ENCODE results near the gene TMEM53. TPM values are rescaled to one million over a fixed set of nuclear protein-coding genes. Genes with fewer than 3 reads are reported as not detected.
A peak's percentile ranks its signal among the peaks of the same experiment; 100 is the strongest.

TMEM53 gene
- polyA plus RNA-seq, 1 of the 3 experiments (the other 2 are of a cell fraction) = 14.9 TPM

DNA sequence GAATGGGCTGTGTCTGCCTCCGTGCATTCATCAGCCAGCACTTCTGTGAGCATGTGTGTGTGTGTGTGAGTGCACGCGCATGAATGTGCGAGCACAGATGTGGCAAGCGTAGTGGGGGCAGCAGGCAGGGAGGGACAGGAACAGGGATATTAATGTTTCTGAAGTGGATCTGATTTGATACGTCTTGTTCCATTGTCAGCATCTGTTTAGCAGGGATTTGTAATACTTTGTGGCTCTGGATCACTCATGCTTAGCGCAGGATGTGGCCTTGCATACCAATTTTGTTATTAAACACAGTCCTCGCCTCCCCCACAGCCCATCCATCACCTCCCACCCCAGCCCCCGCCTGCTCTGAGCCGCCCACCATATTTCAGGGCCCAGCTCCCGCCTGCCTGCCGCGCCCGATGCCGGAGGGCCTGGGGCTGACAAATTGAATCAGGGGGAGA is 52.4 kb downstream of the TMEM53 start:
- no peak overlapping the region for H3K27ac ChIP-seq (ENCODE audit: low read depth in 2 of 2, low read length in 1 of 2)
- H3K4me3 ChIP-seq (ENCODE audit: low read depth in 2 of 2, low read length in 1 of 2) = no peak overlapping the region
- H3K9me3 ChIP-seq = no peaks in the 10 kb centered on the region
- peak; percentile 58 for DNase-seq
- H3K79me2 ChIP-seq (ENCODE audit: insufficient read depth) = 0 out of 2 replicates have a peak, but pooled peaks cover 2% of the 10 kb centered on the region
- H4K20me1 ChIP-seq (ENCODE audit: insufficient read depth) = no peaks in the 10 kb centered on the region
- no peaks in the 10 kb centered on the region for H3K9me2 ChIP-seq
- POLR2A ChIA-PET = interaction anchor here (3.1 kb wide), 1 partner anchor 10 kb away, joined by 18 read pairs; no protein-coding TSS in a partner anchor
- H3K9ac ChIP-seq = no peak overlapping the region
- no peaks in the 10 kb centered on the region for H3K36me3 ChIP-seq (replicated peaks in 1 of 2; ENCODE audit: control insufficient read depth in 1 of 2, insufficient read depth in 2 of 2, low read length in 1 of 2)
- no peak overlapping the region for H2AFZ ChIP-seq (ENCODE audit: low read depth)
- peaks cover 15 to 18% of the 10 kb centered on the region in 2 experiments; a peak in 3 of 4 replicates for H3K4me1 ChIP-seq (ENCODE audit: control insufficient read depth in 1 of 2, insufficient read depth in 2 of 2, low read depth in 1 of 2, low read length in 1 of 2)
- TF ChIP-seq GATA2 (CRISPR knock-in tag; IDR thresholded peaks at IDR 0.05) (no peak), JUND (IDR thresholded peaks at IDR 0.05) (no peak)
- TF ChIP-seq, protein P1, sequence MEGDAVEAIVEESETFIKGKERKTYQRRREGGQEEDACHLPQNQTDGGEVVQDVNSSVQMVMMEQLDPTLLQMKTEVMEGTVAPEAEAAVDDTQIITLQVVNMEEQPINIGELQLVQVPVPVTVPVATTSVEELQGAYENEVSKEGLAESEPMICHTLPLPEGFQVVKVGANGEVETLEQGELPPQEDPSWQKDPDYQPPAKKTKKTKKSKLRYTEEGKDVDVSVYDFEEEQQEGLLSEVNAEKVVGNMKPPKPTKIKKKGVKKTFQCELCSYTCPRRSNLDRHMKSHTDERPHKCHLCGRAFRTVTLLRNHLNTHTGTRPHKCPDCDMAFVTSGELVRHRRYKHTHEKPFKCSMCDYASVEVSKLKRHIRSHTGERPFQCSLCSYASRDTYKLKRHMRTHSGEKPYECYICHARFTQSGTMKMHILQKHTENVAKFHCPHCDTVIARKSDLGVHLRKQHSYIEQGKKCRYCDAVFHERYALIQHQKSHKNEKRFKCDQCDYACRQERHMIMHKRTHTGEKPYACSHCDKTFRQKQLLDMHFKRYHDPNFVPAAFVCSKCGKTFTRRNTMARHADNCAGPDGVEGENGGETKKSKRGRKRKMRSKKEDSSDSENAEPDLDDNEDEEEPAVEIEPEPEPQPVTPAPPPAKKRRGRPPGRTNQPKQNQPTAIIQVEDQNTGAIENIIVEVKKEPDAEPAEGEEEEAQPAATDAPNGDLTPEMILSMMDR (IDR thresholded peaks at IDR 0.05) = no peak
- H3K4me2 ChIP-seq = no peak overlapping the region
- CTCF ChIA-PET = interaction anchor here (1.5 to 2.6 kb wide), 3 partner anchors 12 to 31 kb away, joined by 5 to 11 read pairs (median 10); no protein-coding TSS in a partner anchor
- WGBS (ENCODE audit: low lambda C conversion rate) = 78% methylated on average over 15 of the region's 15 CpGs
- no peaks in the 10 kb centered on the region for H3K27me3 ChIP-seq (ENCODE audit: insufficient read depth)
- H3F3A ChIP-seq (replicated peaks; ENCODE audit: insufficient read depth) = peaks cover 13% of the 10 kb centered on the region

DNA sequence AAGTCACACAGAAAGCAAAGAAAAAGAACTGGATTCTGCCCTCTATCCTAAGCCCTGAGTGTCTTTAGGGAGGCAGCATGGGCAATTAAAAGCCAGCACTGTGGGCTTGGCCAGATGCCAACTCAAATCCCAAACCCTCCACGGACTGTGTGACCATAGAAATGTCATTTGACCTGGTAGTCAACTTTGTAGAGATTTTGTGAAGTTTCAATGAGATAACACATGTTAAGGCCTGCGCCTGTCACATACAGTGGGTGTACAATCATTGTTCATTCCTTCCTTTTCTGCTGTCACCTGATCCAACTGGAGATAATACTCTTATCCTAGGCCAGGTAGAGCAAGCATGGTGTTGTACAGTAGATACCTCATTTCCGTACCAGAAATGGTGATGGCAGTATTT is 54.2 kb downstream of the TMEM53 start:
- 66% methylated on average over 3 of the region's 3 CpGs for WGBS (ENCODE audit: low lambda C conversion rate)
- H3K36me3 ChIP-seq (replicated peaks in 1 of 2; ENCODE audit: control insufficient read depth in 1 of 2, insufficient read depth in 2 of 2, low read length in 1 of 2) = no peaks in the 10 kb centered on the region
- no peaks in the 10 kb centered on the region for H4K20me1 ChIP-seq (ENCODE audit: insufficient read depth)
- H2AFZ ChIP-seq (ENCODE audit: low read depth) = no peak overlapping the region
- ChIA-PET POLR2A (interaction anchor here (3.1 kb wide), 1 partner anchor 12 kb away, joined by 18 read pairs; no protein-coding TSS in a partner anchor), CTCF (interaction anchor here (0.9 to 1.4 kb wide), 3 partner anchors 11 to 31 kb away, joined by 3 to 4 read pairs (median 3); no protein-coding TSS in a partner anchor)
- H3K4me3 ChIP-seq (ENCODE audit: low read depth in 2 of 2, low read length in 1 of 2) = no peak overlapping the region
- TF ChIP-seq, protein P2, sequence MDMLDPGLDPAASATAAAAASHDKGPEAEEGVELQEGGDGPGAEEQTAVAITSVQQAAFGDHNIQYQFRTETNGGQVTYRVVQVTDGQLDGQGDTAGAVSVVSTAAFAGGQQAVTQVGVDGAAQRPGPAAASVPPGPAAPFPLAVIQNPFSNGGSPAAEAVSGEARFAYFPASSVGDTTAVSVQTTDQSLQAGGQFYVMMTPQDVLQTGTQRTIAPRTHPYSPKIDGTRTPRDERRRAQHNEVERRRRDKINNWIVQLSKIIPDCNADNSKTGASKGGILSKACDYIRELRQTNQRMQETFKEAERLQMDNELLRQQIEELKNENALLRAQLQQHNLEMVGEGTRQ (IDR thresholded peaks at IDR 0.05; ENCODE audit: borderline replicate concordance, low read depth, low read length) = no peak
- peak; percentile 63 for TF ChIP-seq NFIC (IDR thresholded peaks at IDR 0.05; ENCODE audit: borderline replicate concordance)
- peaks cover 6% of the 10 kb centered on the region; the same call in 1 of the 2 replicates for H3K79me2 ChIP-seq (ENCODE audit: insufficient read depth)
- H3K9ac ChIP-seq = no peak overlapping the region
- H3K9me3 ChIP-seq = no peaks in the 10 kb centered on the region
- DNase-seq = no peak
- H3F3A ChIP-seq (replicated peaks; ENCODE audit: insufficient read depth) = peaks cover 13% of the 10 kb centered on the region
- peak overlapping the region; percentile 73; the same call in 1 of the 2 replicates for H3K4me2 ChIP-seq
- H3K27ac ChIP-seq (ENCODE audit: low read depth in 2 of 2, low read length in 1 of 2) = peak overlapping the region in 1 of 2 experiments; percentile 76; a peak in 3 of 4 replicates
- H3K4me1 ChIP-seq (ENCODE audit: control insufficient read depth in 1 of 2, insufficient read depth in 2 of 2, low read depth in 1 of 2, low read length in 1 of 2) = peaks cover 13 to 15% of the 10 kb centered on the region in 2 experiments; a peak in 3 of 4 replicates
- no peaks in the 10 kb centered on the region for H3K9me2 ChIP-seq
- no peaks in the 10 kb centered on the region for H3K27me3 ChIP-seq (ENCODE audit: insufficient read depth)

DNA sequence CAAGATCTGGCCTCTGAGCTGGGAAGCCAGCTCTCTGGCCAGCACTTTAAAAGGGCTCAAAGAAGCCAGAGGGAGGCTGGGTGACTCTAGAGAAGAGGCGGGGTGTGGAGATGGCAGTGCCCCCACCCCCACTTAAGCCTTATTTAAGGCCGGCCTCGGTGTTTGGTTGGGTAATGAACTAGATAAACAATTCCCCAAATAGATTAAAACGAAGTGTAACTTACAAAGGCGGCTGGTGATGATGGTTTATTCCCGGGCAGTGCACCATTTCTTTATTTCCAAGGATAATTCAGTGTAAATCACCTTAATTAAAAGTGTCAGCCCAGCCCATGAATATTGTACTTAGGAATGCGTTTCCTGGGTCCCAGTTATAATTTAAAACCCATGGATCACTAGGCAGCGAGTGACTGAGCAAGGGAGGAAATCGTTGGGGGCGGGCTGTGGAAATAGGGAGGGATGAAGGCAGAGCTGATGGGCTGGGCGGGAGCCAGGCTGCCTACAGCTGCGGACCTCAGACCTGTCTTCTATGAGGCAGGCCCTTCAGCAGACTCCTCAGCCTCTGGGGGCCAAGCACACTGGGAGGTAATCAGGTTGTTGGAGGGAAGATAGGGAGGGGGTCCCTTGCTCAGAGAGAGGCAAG is 54.9 kb downstream of the TMEM53 start:
- Histone ChIP-seq H3K27me3 (ENCODE audit: insufficient read depth) (no peaks in the 10 kb centered on the region), H3K4me2 (peak overlapping the region; percentile 73), H3K4me3 (ENCODE audit: low read depth in 2 of 2, low read length in 1 of 2) (peak overlapping the region in 1 of 2 experiments; percentile 11; a peak in 1 of 4 replicates), H4K20me1 (ENCODE audit: insufficient read depth) (no peaks in the 10 kb centered on the region), H3K36me3 (replicated peaks in 1 of 2; ENCODE audit: control insufficient read depth in 1 of 2, insufficient read depth in 2 of 2, low read length in 1 of 2) (no peaks in the 10 kb centered on the region), H3K9me2 (no peaks in the 10 kb centered on the region), H3K79me2 (ENCODE audit: insufficient read depth) (peaks cover 6% of the 10 kb centered on the region; the same call in 1 of the 2 replicates), H3K27ac (ENCODE audit: low read depth in 2 of 2, low read length in 1 of 2) (peak overlapping the region; percentile 4 to 76; a peak in 3 of 4 replicates), H3K9me3 (no peaks in the 10 kb centered on the region), H2AFZ (ENCODE audit: low read depth) (no peak overlapping the region), H3K9ac (peak overlapping the region; percentile 20; the same call in 1 of the 2 replicates), H3K4me1 (ENCODE audit: control insufficient read depth in 1 of 2, insufficient read depth in 2 of 2, low read depth in 1 of 2, low read length in 1 of 2) (peaks cover 12 to 15% of the 10 kb centered on the region in 2 experiments; a peak in 3 of 4 replicates), H3F3A (replicated peaks; ENCODE audit: insufficient read depth) (peaks cover 13% of the 10 kb centered on the region)
- 53% methylated on average over 12 of the region's 12 CpGs for WGBS (ENCODE audit: low lambda C conversion rate)
- POLR2A ChIA-PET = no interaction called here
- CTCF ChIA-PET = interaction anchor here (1.1 to 1.4 kb wide), 2 partner anchors 11 to 33 kb away, joined by 4 read pairs; no protein-coding TSS in a partner anchor
- DNase-seq = no peak
- TF ChIP-seq TCF12 (IDR thresholded peaks at IDR 0.05) (peak; percentile 65), NRF1 (IDR thresholded peaks at IDR 0.05; ENCODE audit: low read depth, low read length) (no peak), MEF2A (IDR thresholded peaks at IDR 0.05; ENCODE audit: borderline replicate concordance, low read depth) (no peak), YY1 (IDR thresholded peaks at IDR 0.05; ENCODE audit: low read depth) (0 out of 2 replicates have a peak, but pooled peaks have one; percentile 28), TEAD4 (IDR thresholded peaks at IDR 0.05; ENCODE audit: borderline replicate concordance, insufficient read depth) (0 out of 2 replicates have a peak, but pooled peaks have one; percentile 56), RXRA (IDR thresholded peaks at IDR 0.05; ENCODE audit: borderline replicate concordance, low read depth) (no peak), SIN3A (IDR thresholded peaks at IDR 0.05; ENCODE audit: borderline replicate concordance, low read depth, low read length) (no peak; the same call in 1 of the 2 replicates), FOXJ3 (CRISPR knock-in tag; IDR thresholded peaks at IDR 0.05) (no peak), NFIC (IDR thresholded peaks at IDR 0.05; ENCODE audit: borderline replicate concordance) (peak; percentile 48)
- TF ChIP-seq, protein P3, sequence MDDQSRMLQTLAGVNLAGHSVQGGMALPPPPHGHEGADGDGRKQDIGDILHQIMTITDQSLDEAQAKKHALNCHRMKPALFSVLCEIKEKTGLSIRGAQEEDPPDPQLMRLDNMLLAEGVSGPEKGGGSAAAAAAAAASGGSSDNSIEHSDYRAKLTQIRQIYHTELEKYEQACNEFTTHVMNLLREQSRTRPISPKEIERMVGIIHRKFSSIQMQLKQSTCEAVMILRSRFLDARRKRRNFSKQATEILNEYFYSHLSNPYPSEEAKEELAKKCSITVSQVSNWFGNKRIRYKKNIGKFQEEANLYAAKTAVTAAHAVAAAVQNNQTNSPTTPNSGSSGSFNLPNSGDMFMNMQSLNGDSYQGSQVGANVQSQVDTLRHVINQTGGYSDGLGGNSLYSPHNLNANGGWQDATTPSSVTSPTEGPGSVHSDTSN (IDR thresholded peaks at IDR 0.05) = peak; percentile 85
- TF ChIP-seq, protein P4, sequence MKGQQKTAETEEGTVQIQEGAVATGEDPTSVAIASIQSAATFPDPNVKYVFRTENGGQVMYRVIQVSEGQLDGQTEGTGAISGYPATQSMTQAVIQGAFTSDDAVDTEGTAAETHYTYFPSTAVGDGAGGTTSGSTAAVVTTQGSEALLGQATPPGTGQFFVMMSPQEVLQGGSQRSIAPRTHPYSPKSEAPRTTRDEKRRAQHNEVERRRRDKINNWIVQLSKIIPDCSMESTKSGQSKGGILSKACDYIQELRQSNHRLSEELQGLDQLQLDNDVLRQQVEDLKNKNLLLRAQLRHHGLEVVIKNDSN (IDR thresholded peaks at IDR 0.05; ENCODE audit: borderline replicate concordance, low read depth) = 0 out of 2 replicates have a peak, but pooled peaks have one; percentile 1
